ENCODE results near the gene MRPL46.
A peak's percentile ranks its signal among the peaks of the same experiment; 100 is the strongest.

The MRPL46 gene

DNA sequence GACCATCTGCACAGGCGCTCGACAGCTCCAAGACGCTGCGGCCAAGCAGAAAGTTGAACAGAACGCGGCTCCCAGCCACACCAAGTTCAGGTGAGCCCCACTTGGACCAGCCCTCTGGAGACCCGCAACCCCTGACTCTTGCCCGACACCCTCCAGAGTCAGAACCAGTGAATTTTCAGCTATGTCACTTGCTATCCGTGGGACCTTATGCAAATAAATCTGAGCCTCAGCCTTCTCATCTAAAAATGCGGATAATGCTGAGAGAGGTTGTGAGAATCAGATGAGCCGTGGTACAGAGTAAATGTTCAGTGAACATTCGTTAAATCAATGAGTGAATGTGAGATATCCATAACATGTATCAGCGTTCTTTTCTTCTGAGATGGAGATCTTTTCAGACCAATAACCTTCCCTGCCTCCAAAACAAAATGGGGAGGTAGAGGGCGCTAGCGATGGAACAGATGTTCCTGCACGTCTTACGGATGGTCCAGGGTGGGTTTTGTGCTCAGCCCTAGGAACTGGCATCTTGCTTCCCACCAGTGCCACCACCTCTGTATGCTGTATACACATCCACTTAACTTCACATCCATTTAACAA lies 844 bp upstream of the MRPL46 start:
- peak overlapping the region; percentile 84 for H3K4me3 ChIP-seq (ENCODE audit: low read depth, low read length, poor library complexity, severe bottlenecking)
- H3K4me1 ChIP-seq (ENCODE audit: insufficient read depth, low read length, severe bottlenecking) = peaks cover 26% of the 10 kb centered on the region
- no peaks in the 10 kb centered on the region for H3K27me3 ChIP-seq (ENCODE audit: insufficient read depth, low read length)
- peak overlapping the region; percentile 96 for H3K9ac ChIP-seq (ENCODE audit: low read length)
- H3K36me3 ChIP-seq (ENCODE audit: insufficient read depth, low read length) = peaks cover 49% of the 10 kb centered on the region
- H2AFZ ChIP-seq (ENCODE audit: low read length) = no peak overlapping the region
- TF ChIP-seq EZH2 (IDR thresholded peaks at IDR 0.05; ENCODE audit: borderline replicate concordance, low read length) = no peak
- TF ChIP-seq, protein P1, sequence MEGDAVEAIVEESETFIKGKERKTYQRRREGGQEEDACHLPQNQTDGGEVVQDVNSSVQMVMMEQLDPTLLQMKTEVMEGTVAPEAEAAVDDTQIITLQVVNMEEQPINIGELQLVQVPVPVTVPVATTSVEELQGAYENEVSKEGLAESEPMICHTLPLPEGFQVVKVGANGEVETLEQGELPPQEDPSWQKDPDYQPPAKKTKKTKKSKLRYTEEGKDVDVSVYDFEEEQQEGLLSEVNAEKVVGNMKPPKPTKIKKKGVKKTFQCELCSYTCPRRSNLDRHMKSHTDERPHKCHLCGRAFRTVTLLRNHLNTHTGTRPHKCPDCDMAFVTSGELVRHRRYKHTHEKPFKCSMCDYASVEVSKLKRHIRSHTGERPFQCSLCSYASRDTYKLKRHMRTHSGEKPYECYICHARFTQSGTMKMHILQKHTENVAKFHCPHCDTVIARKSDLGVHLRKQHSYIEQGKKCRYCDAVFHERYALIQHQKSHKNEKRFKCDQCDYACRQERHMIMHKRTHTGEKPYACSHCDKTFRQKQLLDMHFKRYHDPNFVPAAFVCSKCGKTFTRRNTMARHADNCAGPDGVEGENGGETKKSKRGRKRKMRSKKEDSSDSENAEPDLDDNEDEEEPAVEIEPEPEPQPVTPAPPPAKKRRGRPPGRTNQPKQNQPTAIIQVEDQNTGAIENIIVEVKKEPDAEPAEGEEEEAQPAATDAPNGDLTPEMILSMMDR (IDR thresholded peaks at IDR 0.05; ENCODE audit: low read length) = peak; percentile 51
- H3K4me2 ChIP-seq (ENCODE audit: low read length) = peak overlapping the region; percentile 97
- H4K20me1 ChIP-seq (ENCODE audit: insufficient read depth, low read length) = no peaks in the 10 kb centered on the region
- H3K9me3 ChIP-seq (ENCODE audit: low read length) = no peaks in the 10 kb centered on the region
- no peaks in the 10 kb centered on the region for H3F3A ChIP-seq (ENCODE audit: insufficient read depth, low read length)
- peaks cover 22% of the 10 kb centered on the region for H3K79me2 ChIP-seq (ENCODE audit: insufficient read depth, low read length)
- no peaks in the 10 kb centered on the region for H3K9me2 ChIP-seq (ENCODE audit: low read depth, low read length)
- H3K27ac ChIP-seq (ENCODE audit: low read depth, low read length, poor library complexity, severe bottlenecking) = peak overlapping the region; percentile 70

DNA sequence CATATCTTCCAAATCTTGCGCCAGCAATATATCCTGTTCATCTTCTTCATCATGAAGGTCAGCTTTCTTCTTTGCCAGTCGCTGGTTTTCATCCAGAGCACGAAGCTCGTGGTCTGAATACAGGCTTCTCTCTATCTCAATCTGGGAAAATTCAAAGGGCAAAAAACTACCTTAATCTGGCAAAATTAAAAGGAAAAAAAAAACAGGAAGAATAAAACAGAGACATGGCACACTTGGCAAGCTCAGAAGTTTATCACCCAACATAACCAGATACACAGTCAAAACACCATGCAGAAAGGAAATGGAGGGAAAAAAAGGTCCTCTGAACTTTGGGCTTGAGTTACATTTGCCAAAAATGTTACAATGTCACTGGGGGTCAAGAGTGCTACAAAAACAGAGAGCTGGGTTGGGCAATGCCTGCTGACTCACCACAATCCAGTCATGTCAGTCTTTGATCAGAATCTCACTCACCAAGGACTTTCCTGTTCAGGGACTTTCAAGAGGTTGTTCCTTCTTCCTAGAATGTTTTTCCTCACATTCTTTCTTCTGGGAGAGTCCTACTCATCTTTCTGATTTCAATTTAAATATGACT lies 1.5 kb downstream of the MRPL46 start:
- Histone ChIP-seq H3K9ac (ENCODE audit: low read length) (peak overlapping the region; percentile 96), H3K4me2 (ENCODE audit: low read length) (peak overlapping the region; percentile 97), H3F3A (ENCODE audit: insufficient read depth, low read length) (no peaks in the 10 kb centered on the region), H3K9me2 (ENCODE audit: low read depth, low read length) (no peaks in the 10 kb centered on the region), H3K79me2 (ENCODE audit: insufficient read depth, low read length) (peaks cover 22% of the 10 kb centered on the region), H3K36me3 (ENCODE audit: insufficient read depth, low read length) (peaks cover 58% of the 10 kb centered on the region), H3K27ac (ENCODE audit: low read depth, low read length, poor library complexity, severe bottlenecking) (no peak overlapping the region), H3K9me3 (ENCODE audit: low read length) (no peaks in the 10 kb centered on the region), H3K4me3 (ENCODE audit: low read depth, low read length, poor library complexity, severe bottlenecking) (peak overlapping the region; percentile 84), H3K4me1 (ENCODE audit: insufficient read depth, low read length, severe bottlenecking) (peaks cover 26% of the 10 kb centered on the region), H3K27me3 (ENCODE audit: insufficient read depth, low read length) (no peaks in the 10 kb centered on the region), H2AFZ (ENCODE audit: low read length) (no peak overlapping the region), H4K20me1 (ENCODE audit: insufficient read depth, low read length) (no peaks in the 10 kb centered on the region)
- TF ChIP-seq EZH2 (IDR thresholded peaks at IDR 0.05; ENCODE audit: borderline replicate concordance, low read length) = no peak
- TF ChIP-seq, protein P1 (IDR thresholded peaks at IDR 0.05; ENCODE audit: low read length) = no peak

DNA sequence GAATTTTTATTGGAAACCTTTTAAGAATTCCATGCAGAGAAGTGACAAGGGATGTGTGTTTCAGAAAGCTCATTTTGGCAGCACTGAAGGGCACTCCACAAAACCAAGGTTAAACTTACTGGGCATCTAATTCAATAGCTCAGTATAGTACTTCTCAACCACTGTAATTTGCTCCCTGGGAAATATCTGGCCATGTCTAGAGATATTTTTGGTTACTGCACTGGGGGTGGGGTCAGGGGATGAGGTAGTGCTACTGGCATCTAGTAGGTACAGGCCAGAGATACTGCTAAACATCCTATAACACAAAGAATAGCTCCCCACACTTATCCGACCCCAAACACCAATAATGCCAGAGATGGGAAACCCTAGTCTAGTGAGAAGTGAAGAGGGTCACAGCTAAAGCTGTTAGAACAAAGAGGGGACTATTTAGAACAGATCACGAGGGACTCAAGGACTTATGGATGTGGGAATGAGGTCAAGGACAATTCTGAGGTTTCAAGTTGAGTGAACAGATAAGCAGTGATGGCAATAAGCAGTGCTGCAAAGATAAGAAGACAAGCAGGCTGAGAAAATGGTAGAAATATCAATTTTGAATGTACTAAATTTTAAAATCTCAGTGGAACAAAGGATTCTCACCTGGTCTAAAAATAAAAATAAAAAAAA lies 3.2 kb downstream of the MRPL46 start:
- H3K79me2 ChIP-seq (ENCODE audit: insufficient read depth, low read length) = peaks cover 22% of the 10 kb centered on the region
- no peaks in the 10 kb centered on the region for H4K20me1 ChIP-seq (ENCODE audit: insufficient read depth, low read length)
- H3K9ac ChIP-seq (ENCODE audit: low read length) = no peak overlapping the region
- H3K4me3 ChIP-seq (ENCODE audit: low read depth, low read length, poor library complexity, severe bottlenecking) = no peak overlapping the region
- no peaks in the 10 kb centered on the region for H3K27me3 ChIP-seq (ENCODE audit: insufficient read depth, low read length)
- no peak overlapping the region for H3K4me2 ChIP-seq (ENCODE audit: low read length)
- no peaks in the 10 kb centered on the region for H3K9me3 ChIP-seq (ENCODE audit: low read length)
- no peaks in the 10 kb centered on the region for H3K9me2 ChIP-seq (ENCODE audit: low read depth, low read length)
- no peak for TF ChIP-seq EZH2 (IDR thresholded peaks at IDR 0.05; ENCODE audit: borderline replicate concordance, low read length)
- TF ChIP-seq, protein P1 (IDR thresholded peaks at IDR 0.05; ENCODE audit: low read length) = no peak
- no peak overlapping the region for H3K27ac ChIP-seq (ENCODE audit: low read depth, low read length, poor library complexity, severe bottlenecking)
- H2AFZ ChIP-seq (ENCODE audit: low read length) = no peak overlapping the region
- peaks cover 23% of the 10 kb centered on the region for H3K4me1 ChIP-seq (ENCODE audit: insufficient read depth, low read length, severe bottlenecking)
- no peaks in the 10 kb centered on the region for H3F3A ChIP-seq (ENCODE audit: insufficient read depth, low read length)
- peaks cover 67% of the 10 kb centered on the region for H3K36me3 ChIP-seq (ENCODE audit: insufficient read depth, low read length)
